ENCODE measurements around the gene DISC1.

Gene DISC1

GRCh38 chr1:232077809-232078208, 451.2 kb downstream of the DISC1 start:
- DNase-seq = no peak

DNA sequence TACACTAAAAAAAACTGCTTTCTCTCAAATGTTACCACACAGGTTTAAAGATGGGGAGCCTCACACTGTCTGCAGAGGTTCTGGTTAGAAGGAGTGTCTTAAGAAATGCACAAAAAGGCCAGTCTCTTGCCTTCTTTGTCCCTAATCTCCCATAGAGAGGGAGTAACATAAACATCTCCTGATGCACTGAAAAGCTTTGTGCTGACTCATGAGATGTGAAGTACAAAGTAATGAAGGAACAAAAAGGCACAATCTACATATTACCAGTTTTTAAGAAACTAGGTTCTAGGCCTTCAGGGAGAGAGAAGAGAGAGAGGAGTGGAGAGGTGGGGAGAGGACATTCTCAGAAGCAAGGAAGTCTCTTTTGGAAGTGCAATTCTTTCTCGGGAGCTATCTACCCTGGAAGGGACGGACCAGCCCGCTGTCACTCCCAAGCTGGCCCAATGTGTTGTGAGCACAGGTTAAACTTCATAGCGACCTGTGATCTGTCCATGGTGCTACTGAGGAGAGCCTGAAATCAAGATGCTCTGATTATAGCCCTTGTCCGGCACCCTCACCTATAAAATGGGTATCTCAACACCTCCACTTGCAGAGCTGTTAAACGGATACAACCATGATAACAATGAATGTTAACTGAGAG, 458.1 kb downstream of the DISC1 start:
- DNase-seq = no peak

GRCh38 chr1:232090816-232091215, 464.2 kb downstream of the DISC1 start:
- no peak for DNase-seq

Data from amniotic stem cell (primary cell).